IMR-90 (cell line): ENCODE results near the gene CSF2RB. TPM values are rescaled to one million over a fixed set of nuclear protein-coding genes. Genes with fewer than 3 reads are reported as not detected.

Experiments used
- ATAC-seq: fragments of 200-7000 bp; cut with Tn5 transposase; 2 replicates; pipeline ENCODE4 v1.9.1; 2020; ENCODE audit warnings: low read depth, mild to moderate bottlenecking, moderate library complexity
- BruUV-seq: library from RNA; stranded (reverse); fragments of 400-500 nt; replicated peaks from 2 replicates; lab custom pipeline; 2021; lab: Mats Ljungman, UMichigan
- CTCF ChIA-PET: fragments of 300-600 bp; formaldehyde crosslinking; extraction: SDS; loops from one replicate; lab custom pipeline; 2021; ENCODE audit warnings: antibody characterized with exemption; lab: Yijun Ruan, JAX
- POLR2A ChIA-PET: fragments of 300-600 bp; sonication (Branson Sonifier 250); formaldehyde crosslinking; loops from one replicate; lab custom pipeline; 2022; ENCODE audit warnings: antibody characterized with exemption; ENCODE audit not compliant: unreplicated experiment; lab: Charles Lee
- DNase-seq: peaks from one replicate; pipeline ENCODE4 v3.0.0; 2013
- H2AFZ ChIP-seq: replicated peaks from 2 replicates; pipeline ENCODE3; 2013; ENCODE audit warnings: low read length, mild to moderate bottlenecking; ENCODE audit not compliant: poor library complexity
- H2AK5ac ChIP-seq: 2 replicates; pipeline ENCODE4 v1.6.1; 2013; ENCODE audit warnings: low read depth, low read length, inconsistent platforms
- H2AK9ac ChIP-seq: replicated peaks from 2 replicates; pipeline ENCODE3; 2013; ENCODE audit warnings: mild to moderate bottlenecking, low read depth, low read length, moderate library complexity; ENCODE audit not compliant: poor library complexity
- H2BK120ac ChIP-seq: 2 replicates; pipeline ENCODE4 v1.6.1; 2013; ENCODE audit warnings: low read depth, low read length, inconsistent platforms
- H2BK15ac ChIP-seq: 3 replicates; pipeline ENCODE4 v1.6.1; 2013; ENCODE audit warnings: low read depth, low read length, inconsistent platforms
- H2BK20ac ChIP-seq: 2 replicates; pipeline ENCODE4 v1.6.1; 2013; ENCODE audit warnings: low read depth, mild to moderate bottlenecking, inconsistent platforms, low read length, moderate library complexity
- H2BK5ac ChIP-seq: 2 replicates; pipeline ENCODE4 v1.6.1; 2013; ENCODE audit warnings: mild to moderate bottlenecking, low read depth, low read length, inconsistent platforms; ENCODE audit not compliant: poor library complexity, severe bottlenecking
- H3K14ac ChIP-seq: replicated peaks from 2 replicates; pipeline ENCODE4 v1.6.1; 2013; ENCODE audit warnings: low read depth, low read length, inconsistent platforms
- H3K18ac ChIP-seq: 2 replicates; pipeline ENCODE4 v1.6.1; 2013; ENCODE audit warnings: low read depth, low read length, control low read depth
- H3K23ac ChIP-seq: 2 replicates; pipeline ENCODE4 v1.6.1; 2013; ENCODE audit warnings: low read depth, low read length, inconsistent platforms
- H3K27ac ChIP-seq: 2 replicates; pipeline ENCODE4 v1.5.1; 2013; ENCODE audit warnings: mild to moderate bottlenecking, control low read depth, low read length; ENCODE audit not compliant: insufficient read depth
- H3K27me3 ChIP-seq: 2 replicates; pipeline ENCODE4 v1.6.1; 2013; ENCODE audit warnings: low read length; ENCODE audit not compliant: control insufficient read depth, insufficient read depth
- H3K36me3 ChIP-seq: 2 replicates; pipeline ENCODE4 v1.6.1; 2013; ENCODE audit warnings: low read length, mixed read lengths; ENCODE audit not compliant: control insufficient read depth, insufficient read depth
- H3K4ac ChIP-seq: 2 replicates; pipeline ENCODE4 v1.6.1; 2013; ENCODE audit warnings: low read depth, low read length, inconsistent platforms
- H3K4me1 ChIP-seq: 2 replicates; pipeline ENCODE4 v1.6.1; 2013; ENCODE audit warnings: low read length, mixed read lengths; ENCODE audit not compliant: control insufficient read depth, insufficient read depth
- H3K4me2 ChIP-seq: 2 replicates; pipeline ENCODE4 v1.6.1; 2013; ENCODE audit warnings: low read depth, mild to moderate bottlenecking, control low read depth, low read length, moderate library complexity
- H3K4me3 ChIP-seq: 2 replicates; pipeline ENCODE4 v1.5.1; 2013; ENCODE audit warnings: low read depth, mild to moderate bottlenecking, control low read depth, low read length, moderate library complexity; ENCODE audit not compliant: insufficient read depth
- H3K56ac ChIP-seq: 2 replicates; pipeline ENCODE4 v1.6.1; 2013; ENCODE audit warnings: low read length, inconsistent platforms; ENCODE audit not compliant: insufficient read depth; ENCODE audit errors: extremely low read depth
- H3K79me1 ChIP-seq, 2 experiments: 2 replicates each; pipeline ENCODE4 v1.6.1; 2013; ENCODE audit warnings: low read length in 2 of 2, inconsistent platforms in 1 of 2, low read depth in 1 of 2
- H3K9ac ChIP-seq: 2 replicates; pipeline ENCODE4 v1.6.1; 2013; ENCODE audit warnings: low read depth, low read length, control low read depth
- H3K9me1 ChIP-seq: 2 replicates; pipeline ENCODE4 v1.6.1; 2013; ENCODE audit warnings: low read length, inconsistent platforms; ENCODE audit not compliant: insufficient read depth
- H3K9me3 ChIP-seq: 2 replicates; pipeline ENCODE4 v1.6.1; 2013; ENCODE audit warnings: low read length; ENCODE audit not compliant: control insufficient read depth, insufficient read depth
- H4K20me1 ChIP-seq: 2 replicates; pipeline ENCODE4 v1.6.1; 2013; ENCODE audit warnings: low read length, inconsistent platforms; ENCODE audit not compliant: insufficient read depth
- H4K5ac ChIP-seq: 2 replicates; pipeline ENCODE4 v1.6.1; 2013; ENCODE audit warnings: mild to moderate bottlenecking, low read depth, low read length, control low read depth
- H4K8ac ChIP-seq, 2 experiments: 2 replicates each; pipeline ENCODE4 v1.6.1; 2013; ENCODE audit warnings: low read depth in 2 of 2, low read length in 2 of 2, control low read depth in 1 of 2, inconsistent platforms in 1 of 2
- H4K91ac ChIP-seq: 2 replicates; pipeline ENCODE4 v1.6.1; 2013; ENCODE audit warnings: low read depth, low read length, inconsistent platforms; ENCODE audit not compliant: insufficient read depth
- BHLHE40 ChIP-seq: fragments of 150-350 bp; IDR thresholded peaks from 2 replicates; pipeline ENCODE4 v1.6.1; 2016; ENCODE audit warnings: mild to moderate bottlenecking, low read depth, low read length
- CEBPB ChIP-seq: IDR thresholded peaks from 2 replicates; pipeline ENCODE4 v1.6.1; 2012; ENCODE audit warnings: low read depth, low read length, improper control_type of control experiment
- CHD1 ChIP-seq: IDR thresholded peaks from 2 replicates; pipeline ENCODE4 v1.6.1; 2012; ENCODE audit warnings: low read depth, low read length, improper control_type of control experiment
- CTCF ChIP-seq: conservative IDR thresholded peaks from 2 replicates; pipeline ENCODE4 v1.5.1; 2012; ENCODE audit warnings: mild to moderate bottlenecking, low read depth, low read length, improper control_type of control experiment
- FOS ChIP-seq: fragments of 150-350 bp; IDR thresholded peaks from 2 replicates; pipeline ENCODE4 v1.6.1; 2016; ENCODE audit warnings: low read depth, low read length
- MAFK ChIP-seq: IDR thresholded peaks from 2 replicates; pipeline ENCODE4 v1.6.1; 2012; ENCODE audit warnings: low read depth, low read length, improper control_type of control experiment
- MAZ ChIP-seq: IDR thresholded peaks from 2 replicates; pipeline ENCODE4 v1.6.1; 2012; ENCODE audit warnings: low read depth, mild to moderate bottlenecking, low read length, improper control_type of control experiment, moderate library complexity, borderline replicate concordance
- MXI1 ChIP-seq: IDR thresholded peaks from 2 replicates; pipeline ENCODE4 v1.6.1; 2012; ENCODE audit warnings: low read depth, mild to moderate bottlenecking, low read length, moderate library complexity, borderline replicate concordance
- NFE2L2 ChIP-seq: fragments of 150-350 bp; IDR thresholded peaks from 2 replicates; pipeline ENCODE4 v1.6.1; 2016; ENCODE audit warnings: low read depth, mild to moderate bottlenecking, low read length
- RCOR1 ChIP-seq: IDR thresholded peaks from 2 replicates; pipeline ENCODE4 v1.6.1; 2012; ENCODE audit warnings: mild to moderate bottlenecking, low read length, improper control_type of control experiment; ENCODE audit not compliant: insufficient replicate concordance
- RFX5 ChIP-seq: IDR thresholded peaks from 2 replicates; pipeline ENCODE4 v1.8.0; 2012; ENCODE audit warnings: low read depth, mild to moderate bottlenecking, low read length, moderate library complexity
- SMC3 ChIP-seq: fragments of 150-350 bp; IDR thresholded peaks from 2 replicates; pipeline ENCODE4 v1.6.1; 2016; ENCODE audit warnings: low read depth, mild to moderate bottlenecking, antibody characterized with exemption, low read length, moderate library complexity
- USF2 ChIP-seq: fragments of 150-350 bp; IDR thresholded peaks from 2 replicates; pipeline ENCODE4 v1.6.1; 2017; ENCODE audit warnings: mild to moderate bottlenecking, antibody characterized with exemption, low read length, low read depth
- WGBS, 2 experiments: methylation state at CpG; one replicate each; pipeline versions ENCODE4 v1.1.5 to v1.1.7; 2013; ENCODE audit warnings: missing lambda C conversion rate in 2 of 2; ENCODE audit not compliant: insufficient read length in 1 of 2; ENCODE audit errors: extremely low coverage in 2 of 2; 5-methylcytosine and 5-hydroxymethylcytosine counted together
- dilution Hi-C: fragments of 300-500 bp; cut with HindIII; formaldehyde crosslinking; loops from one replicate; pipeline ENCODE4 v1.14.3; 2018; ENCODE audit warnings: low sequenced_read_pairs; ENCODE audit not compliant: unreplicated experiment
- in situ Hi-C: fragments of 300-500 bp; cut with MboI; formaldehyde crosslinking; loops from 3 replicates; pipeline ENCODE4 v1.14.3; 2019; ENCODE audit warnings: low sequenced_read_pairs, inconsistent platforms, mixed read lengths
- intact Hi-C: fragments of 100-400 bp; cut with micrococcal nuclease; formaldehyde crosslinking; loops from 2 replicates; pipeline ENCODE4 v1.10.0; 2022
- polyA plus RNA-seq, 3 experiments: library from polyadenylated mRNA; depleted of rRNA; stranded (reverse); fragments of >200 nt; gene quantifications; 2 replicates each; pipeline ENCODE4 v1.2.3, GENCODE V29; 2012; ENCODE audit warnings: low replicate concordance in 1 of 3
- total RNA-seq: library from RNA; depleted of rRNA; stranded (reverse); fragments of >200 nt; gene quantifications from 2 replicates; pipeline ENCODE4 v1.2.3, GENCODE V29; 2012
- TF ChIP-seq, protein P1 (sequence below): fragments of 150-350 bp; IDR thresholded peaks from 2 replicates; pipeline ENCODE4 v1.6.1; 2016; ENCODE audit warnings: low read depth, mild to moderate bottlenecking, low read length, moderate library complexity, borderline replicate concordance

CSF2RB gene
- total and polyA plus RNA-seq, 2 of the 4 experiments (the other 2 are of a cell fraction), result not detected

GRCh38 chr22:36977947-36978660 is 64.7 kb downstream of the CSF2RB start:
- Histone ChIP-seq H4K8ac (peak overlapping the region; percentile 8 to 69; a peak in 2 of 4 replicates), H4K5ac (no peak overlapping the region), H3K56ac (no peak overlapping the region), H2BK15ac (no peak overlapping the region), H3K23ac (no peak overlapping the region), H3K18ac (no peak overlapping the region), H3K4me1 (no peaks in the 10 kb centered on the region), H2BK20ac (no peak overlapping the region), H3K27ac (no peak overlapping the region), H4K20me1 (no peaks in the 10 kb centered on the region), H3K36me3 (no peaks in the 10 kb centered on the region), H2AFZ (peak overlapping the region; percentile 91), H4K91ac (no peak overlapping the region), H2AK9ac (no peak overlapping the region), H2BK5ac (no peak overlapping the region), H3K9me3 (no peaks in the 10 kb centered on the region), H3K9ac (peak overlapping the region; percentile 44), H3K79me1 (no peaks in the 10 kb centered on the region), H3K4me2 (peak overlapping the region; percentile 79), H3K14ac (no peak overlapping the region), H3K27me3 (peaks cover 22% of the 10 kb centered on the region), H3K9me1 (no peaks in the 10 kb centered on the region), H3K4ac (no peak overlapping the region), H3K4me3 (peak overlapping the region; percentile 36), H2BK120ac (no peak overlapping the region), H2AK5ac (no peak overlapping the region)
- WGBS, 2 experiments, result 40% methylated on average over 1 of the region's 18 CpGs; no CpG with 5 or more reads in 1 of the 2 experiments
- ChIA-PET POLR2A (no interaction called here), CTCF (interaction anchor here (0.6 to 1.6 kb wide), 8 partner anchors 14 to 431 kb away, joined by 3 to 7 read pairs (median 4); no protein-coding TSS in a partner anchor)
- ATAC-seq (peak; percentile 99), DNase-seq (peak; percentile 76)
- intact Hi-C loops, result loop anchor here (1.0 kb wide), 4 partner anchors 105 to 432 kb away; no protein-coding TSS in a partner anchor
- dilution Hi-C loops, result no loop called here
- no TSS peak for BruUV-seq
- in situ Hi-C loops, result no loop called here
- no peak for TF ChIP-seq NFE2L2
- peak; percentile 97 for TF ChIP-seq CTCF
- TF ChIP-seq MAFK, result no peak
- TF ChIP-seq, protein P1, sequence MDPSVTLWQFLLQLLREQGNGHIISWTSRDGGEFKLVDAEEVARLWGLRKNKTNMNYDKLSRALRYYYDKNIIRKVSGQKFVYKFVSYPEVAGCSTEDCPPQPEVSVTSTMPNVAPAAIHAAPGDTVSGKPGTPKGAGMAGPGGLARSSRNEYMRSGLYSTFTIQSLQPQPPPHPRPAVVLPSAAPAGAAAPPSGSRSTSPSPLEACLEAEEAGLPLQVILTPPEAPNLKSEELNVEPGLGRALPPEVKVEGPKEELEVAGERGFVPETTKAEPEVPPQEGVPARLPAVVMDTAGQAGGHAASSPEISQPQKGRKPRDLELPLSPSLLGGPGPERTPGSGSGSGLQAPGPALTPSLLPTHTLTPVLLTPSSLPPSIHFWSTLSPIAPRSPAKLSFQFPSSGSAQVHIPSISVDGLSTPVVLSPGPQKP, result 0 out of 2 replicates have a peak, but pooled peaks have one; percentile 50
- TF ChIP-seq FOS, result no peak
- no peak for TF ChIP-seq BHLHE40
- TF ChIP-seq MXI1, result no peak
- TF ChIP-seq CHD1, result no peak
- peak; percentile 78 for TF ChIP-seq CEBPB
- peak; percentile 71 for TF ChIP-seq SMC3
- TF ChIP-seq MAZ, result peak; percentile 68; the same call in 1 of the 2 replicates
- no peak for TF ChIP-seq RFX5
- TF ChIP-seq RCOR1, result no peak
- TF ChIP-seq USF2, result no peak
